Measurements from ENCODE around the gene CRYBA4. TPM values are rescaled to one million over a fixed set of nuclear protein-coding genes. Genes with fewer than 3 reads are reported as not detected.
A peak's percentile ranks its signal among the peaks of the same experiment; 100 is the strongest.

Gene CRYBA4
- total RNA-seq, 1 donor from 2014 or later: not detected

DNA sequence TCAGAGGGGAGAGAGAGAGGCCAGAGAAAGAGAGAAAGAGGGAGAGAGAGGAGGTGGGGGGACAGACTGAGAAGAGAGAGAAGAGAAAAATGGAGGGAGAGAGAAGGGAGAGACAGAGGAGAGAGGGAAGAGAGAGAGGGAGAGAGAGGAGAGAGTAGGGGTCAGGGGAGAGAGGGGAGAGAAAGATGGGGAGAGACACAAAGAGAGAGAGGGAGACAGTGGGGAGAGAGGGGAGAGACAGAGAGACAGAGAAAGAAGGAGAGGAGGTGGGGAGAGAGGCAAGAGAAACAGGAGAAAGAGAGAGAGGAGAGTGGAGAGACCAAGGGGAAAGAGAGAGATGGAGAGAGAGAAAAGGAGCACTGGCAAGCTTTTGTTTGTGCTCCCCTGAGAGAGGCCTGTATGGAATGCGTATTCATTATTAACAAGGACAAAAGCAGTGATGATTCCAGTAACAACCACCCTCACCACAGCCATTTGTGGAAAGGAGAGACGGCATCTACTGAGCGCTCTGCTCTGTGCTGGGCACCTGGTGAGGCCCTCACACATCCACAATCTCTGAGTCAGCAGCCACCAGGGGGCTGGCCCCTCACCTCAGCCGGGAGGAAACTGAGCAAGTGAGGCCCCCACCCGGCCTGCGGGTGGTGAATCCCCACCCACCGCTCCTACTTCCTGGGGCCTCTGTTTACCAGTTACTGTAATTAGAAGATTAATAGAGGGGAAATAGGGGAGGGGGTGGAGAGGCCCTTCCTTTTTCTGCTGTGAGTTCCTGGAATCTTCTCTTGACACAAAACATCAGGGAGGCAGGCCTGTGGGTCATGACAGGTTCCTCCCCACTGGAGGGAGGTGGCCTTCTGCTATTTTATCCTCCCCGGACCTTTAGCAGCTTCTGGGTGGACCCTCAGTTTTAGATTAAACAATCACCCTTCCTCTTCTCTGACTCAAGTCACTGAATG, 21.0 kb downstream of the CRYBA4 start:
- Mint-ChIP-seq H3K9me3 (no peaks in the 10 kb centered on the region), H3K4me3 (ENCODE audit: low read depth) (peak overlapping the region; percentile 54), H3K27me3 (ENCODE audit: low read depth) (no peaks in the 10 kb centered on the region), H3K36me3 (ENCODE audit: low read depth) (no peaks in the 10 kb centered on the region), H3K4me1 (ENCODE audit: low read depth) (peaks cover 54% of the 10 kb centered on the region), H3K27ac (peak overlapping the region; percentile 89)
- peak; percentile 60 for DNase-seq (ENCODE audit: low spot score)
- intact Hi-C loops (cut with micrococcal nuclease): loop anchor here (1.0 kb wide), 1 partner anchor 30 kb away; no protein-coding TSS in a partner anchor

GRCh38 chr22:26643418-26644100, 21.8 kb downstream of the CRYBA4 start:
- intact Hi-C loops (cut with micrococcal nuclease): loop anchor here (1.0 kb wide), 1 partner anchor 29 kb away; no protein-coding TSS in a partner anchor
- H3K27ac Mint-ChIP-seq: peak overlapping the region; percentile 89
- H3K4me3 Mint-ChIP-seq (ENCODE audit: low read depth): peak overlapping the region; percentile 34
- H3K4me1 Mint-ChIP-seq (ENCODE audit: low read depth): peaks cover 62% of the 10 kb centered on the region
- H3K36me3 Mint-ChIP-seq (ENCODE audit: low read depth): no peaks in the 10 kb centered on the region
- no peak for DNase-seq (ENCODE audit: low spot score)
- H3K27me3 Mint-ChIP-seq (ENCODE audit: low read depth): no peaks in the 10 kb centered on the region
- no peaks in the 10 kb centered on the region for H3K9me3 Mint-ChIP-seq

DNA sequence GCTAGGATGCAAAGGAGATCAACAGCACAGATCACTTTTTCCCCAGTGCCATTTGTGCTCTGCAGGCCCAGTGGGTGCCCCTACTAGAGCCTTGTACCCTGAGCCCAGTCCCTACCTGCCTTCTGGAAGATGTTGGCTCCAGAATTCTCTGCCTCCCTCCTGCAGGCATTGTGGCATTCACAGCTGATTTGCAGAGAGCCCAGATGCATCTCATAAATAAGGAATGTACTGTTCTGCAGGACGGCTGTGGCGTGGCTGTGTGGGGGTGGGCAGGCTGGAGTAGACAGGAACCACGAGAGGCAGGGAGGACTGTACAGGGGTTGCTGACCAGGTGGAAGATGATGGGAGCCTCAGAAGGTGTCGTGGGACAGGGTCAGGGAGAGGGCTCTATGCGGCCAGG, 24.4 kb downstream of the CRYBA4 start:
- intact Hi-C loops (cut with micrococcal nuclease): no loop called here
- Mint-ChIP-seq H3K27me3 (ENCODE audit: low read depth) (peaks cover 1% of the 10 kb centered on the region), H3K27ac (no peak overlapping the region), H3K9me3 (no peaks in the 10 kb centered on the region), H3K36me3 (ENCODE audit: low read depth) (no peaks in the 10 kb centered on the region), H3K4me3 (ENCODE audit: low read depth) (no peak overlapping the region), H3K4me1 (ENCODE audit: low read depth) (peaks cover 72% of the 10 kb centered on the region)
- DNase-seq (ENCODE audit: low spot score): no peak

DNA sequence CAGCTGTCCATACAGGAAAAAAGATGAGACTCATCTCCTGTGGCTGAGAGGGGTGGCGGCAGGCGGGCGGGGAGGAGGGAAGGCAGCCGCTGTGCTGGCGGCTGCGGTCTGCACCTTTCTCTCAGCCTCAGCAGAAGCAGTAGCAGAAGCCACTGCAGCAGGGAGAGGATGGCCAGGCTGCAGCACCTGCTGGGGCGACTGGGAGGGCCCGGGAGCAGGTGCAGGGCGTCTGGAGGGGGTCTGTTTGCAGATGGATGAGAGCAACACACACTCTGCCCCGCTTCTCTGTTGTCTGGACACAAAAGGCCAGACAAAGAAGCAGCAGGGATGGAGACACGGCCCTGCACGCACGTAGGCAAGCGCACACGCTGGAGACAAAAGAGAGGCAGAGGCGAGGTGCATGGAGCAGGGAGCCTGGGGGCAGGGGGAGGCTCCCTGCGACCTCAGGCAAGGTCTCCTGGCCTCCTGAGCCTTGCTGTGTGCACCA, 26.3 kb downstream of the CRYBA4 start:
- Mint-ChIP-seq H3K27me3 (ENCODE audit: low read depth) (peaks cover 3% of the 10 kb centered on the region), H3K27ac (no peak overlapping the region), H3K36me3 (ENCODE audit: low read depth) (no peaks in the 10 kb centered on the region), H3K4me3 (ENCODE audit: low read depth) (no peak overlapping the region), H3K4me1 (ENCODE audit: low read depth) (peaks cover 58% of the 10 kb centered on the region), H3K9me3 (no peaks in the 10 kb centered on the region)
- intact Hi-C loops (cut with micrococcal nuclease): no loop called here
- DNase-seq (ENCODE audit: low spot score): peak; percentile 36

- H3K27ac Mint-ChIP-seq: no peak overlapping the region
- no peaks in the 10 kb centered on the region for H3K36me3 Mint-ChIP-seq (ENCODE audit: low read depth)
- H3K27me3 Mint-ChIP-seq (ENCODE audit: low read depth): peaks cover 9% of the 10 kb centered on the region
- no peak for DNase-seq (ENCODE audit: low spot score)
- H3K4me3 Mint-ChIP-seq (ENCODE audit: low read depth): no peak overlapping the region
- no peaks in the 10 kb centered on the region for H3K9me3 Mint-ChIP-seq
- intact Hi-C loops (cut with micrococcal nuclease): no loop called here
- peaks cover 52% of the 10 kb centered on the region for H3K4me1 Mint-ChIP-seq (ENCODE audit: low read depth)
Observed at GRCh38 chr22:26648528-26649388, 27.0 kb downstream of the CRYBA4 start.

GRCh38 chr22:26650722-26651421, 29.1 kb downstream of the CRYBA4 start:
- peak overlapping the region; percentile 10 for H3K27ac Mint-ChIP-seq
- H3K36me3 Mint-ChIP-seq (ENCODE audit: low read depth): no peaks in the 10 kb centered on the region
- H3K9me3 Mint-ChIP-seq: no peaks in the 10 kb centered on the region
- peaks cover 38% of the 10 kb centered on the region for H3K4me1 Mint-ChIP-seq (ENCODE audit: low read depth)
- no peak overlapping the region for H3K4me3 Mint-ChIP-seq (ENCODE audit: low read depth)
- H3K27me3 Mint-ChIP-seq (ENCODE audit: low read depth): peaks cover 24% of the 10 kb centered on the region
- intact Hi-C loops (cut with micrococcal nuclease): no loop called here
- no peak for DNase-seq (ENCODE audit: low spot score)

DNA sequence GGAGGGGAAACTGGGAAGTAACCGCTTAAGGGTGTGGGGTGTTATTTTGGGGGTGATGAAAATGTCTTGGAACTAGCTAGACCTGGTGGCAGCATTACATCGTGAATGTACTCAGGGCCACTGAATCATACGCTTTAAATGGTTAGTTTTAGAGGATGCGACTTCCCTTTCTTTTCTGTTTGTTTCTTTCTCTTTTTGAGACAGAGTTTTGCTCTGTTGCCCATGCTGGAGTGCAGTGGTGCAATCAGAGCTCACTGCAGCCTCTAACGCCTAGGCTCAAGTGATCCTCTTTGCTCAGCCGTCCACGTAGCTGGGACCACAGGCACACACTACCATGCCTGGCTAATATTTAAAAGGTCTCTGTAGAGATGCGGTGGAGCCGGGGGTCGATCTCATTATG, 30.1 kb downstream of the CRYBA4 start:
- DNase-seq (ENCODE audit: low spot score): no peak
- intact Hi-C loops (cut with micrococcal nuclease): no loop called here
- no peaks in the 10 kb centered on the region for H3K36me3 Mint-ChIP-seq (ENCODE audit: low read depth)
- H3K4me3 Mint-ChIP-seq (ENCODE audit: low read depth): no peak overlapping the region
- no peaks in the 10 kb centered on the region for H3K9me3 Mint-ChIP-seq
- no peak overlapping the region for H3K27ac Mint-ChIP-seq
- H3K27me3 Mint-ChIP-seq (ENCODE audit: low read depth): peaks cover 24% of the 10 kb centered on the region
- H3K4me1 Mint-ChIP-seq (ENCODE audit: low read depth): peaks cover 30% of the 10 kb centered on the region

GRCh38 chr22:26656891-26657851, 35.4 kb downstream of the CRYBA4 start, which contains the start of gene MIAT:
Gene MIAT, plus strand, starts transcription at chr22:26657588.
- Mint-ChIP-seq H3K9me3 (no peaks in the 10 kb centered on the region), H3K4me1 (ENCODE audit: low read depth) (peaks cover 26% of the 10 kb centered on the region), H3K27me3 (ENCODE audit: low read depth) (peaks cover 21% of the 10 kb centered on the region), H3K4me3 (ENCODE audit: low read depth) (peak within 1 kb of the TSS; percentile 84), H3K27ac (peak within 1 kb of the TSS; percentile 82), H3K36me3 (ENCODE audit: low read depth) (no peaks in the 10 kb centered on the region)
- DNase-seq (ENCODE audit: low spot score): peak; percentile 73
- intact Hi-C loops (cut with micrococcal nuclease): no loop called here

GRCh38 chr22:26658161-26658560, 36.4 kb downstream of the CRYBA4 start:
- Mint-ChIP-seq H3K9me3 (no peaks in the 10 kb centered on the region), H3K27ac (peak overlapping the region; percentile 82), H3K36me3 (ENCODE audit: low read depth) (no peaks in the 10 kb centered on the region), H3K27me3 (ENCODE audit: low read depth) (peaks cover 20% of the 10 kb centered on the region), H3K4me3 (ENCODE audit: low read depth) (peak overlapping the region; percentile 84), H3K4me1 (ENCODE audit: low read depth) (peaks cover 26% of the 10 kb centered on the region)
- no peak for DNase-seq (ENCODE audit: low spot score)
- intact Hi-C loops (cut with micrococcal nuclease): loop anchor here (1.0 kb wide), 1 partner anchor 14 kb away; no protein-coding TSS in a partner anchor

GRCh38 chr22:26658671-26659478, 37.1 kb downstream of the CRYBA4 start:
- peak; percentile 69 for DNase-seq (ENCODE audit: low spot score)
- H3K27ac Mint-ChIP-seq: peak overlapping the region; percentile 84
- intact Hi-C loops (cut with micrococcal nuclease): loop anchor here (1.0 kb wide), 1 partner anchor 13 kb away; no protein-coding TSS in a partner anchor
- peaks cover 13% of the 10 kb centered on the region for H3K27me3 Mint-ChIP-seq (ENCODE audit: low read depth)
- H3K4me1 Mint-ChIP-seq (ENCODE audit: low read depth): peaks cover 26% of the 10 kb centered on the region
- no peaks in the 10 kb centered on the region for H3K36me3 Mint-ChIP-seq (ENCODE audit: low read depth)
- H3K9me3 Mint-ChIP-seq: no peaks in the 10 kb centered on the region
- H3K4me3 Mint-ChIP-seq (ENCODE audit: low read depth): peak overlapping the region; percentile 84

All from activated T-helper 2 cell treated with anti-CD3 and anti-CD28 coated beads, Interferon-gamma antibody, Interleukin-2, Interleukin-4, amounts not matched to agents 10 μg/mL and 5 μg/mL and 100 μg/mL, durations not matched to agents 14 hours and 24 hours and 36 hours (primary cell).